Eye (tissue), 1 donor: ENCODE measurements around the gene TTC39B.

Experiments used
- DNase-seq: peaks from one replicate; pipeline ENCODE4 v3.0.0-alpha.2; 2015

TTC39B gene

DNA sequence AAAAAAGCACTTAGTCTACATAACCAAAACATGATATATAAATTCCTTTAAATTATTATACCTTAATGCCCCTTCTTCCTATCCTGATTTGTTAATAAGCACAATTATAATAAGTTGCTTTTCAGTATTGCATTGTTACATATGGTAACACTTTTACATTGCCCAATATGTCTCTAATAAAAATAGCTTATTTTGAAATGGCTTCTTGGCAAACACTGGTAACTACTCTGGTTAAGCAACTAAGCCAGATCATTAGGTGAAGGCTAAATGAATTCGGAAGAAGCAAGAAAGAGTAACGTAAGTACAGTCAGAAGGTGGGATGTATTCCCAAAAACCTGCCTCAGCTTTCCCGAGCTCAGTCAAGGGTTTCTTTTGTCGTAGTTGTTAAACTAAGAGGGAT lies 85.3 kb downstream of the TTC39B start:
- DNase-seq: no peak

- DNase-seq: no peak
Measured at GRCh38 chr9:15220658-15221318, 86.2 kb downstream of the TTC39B start.

DNA sequence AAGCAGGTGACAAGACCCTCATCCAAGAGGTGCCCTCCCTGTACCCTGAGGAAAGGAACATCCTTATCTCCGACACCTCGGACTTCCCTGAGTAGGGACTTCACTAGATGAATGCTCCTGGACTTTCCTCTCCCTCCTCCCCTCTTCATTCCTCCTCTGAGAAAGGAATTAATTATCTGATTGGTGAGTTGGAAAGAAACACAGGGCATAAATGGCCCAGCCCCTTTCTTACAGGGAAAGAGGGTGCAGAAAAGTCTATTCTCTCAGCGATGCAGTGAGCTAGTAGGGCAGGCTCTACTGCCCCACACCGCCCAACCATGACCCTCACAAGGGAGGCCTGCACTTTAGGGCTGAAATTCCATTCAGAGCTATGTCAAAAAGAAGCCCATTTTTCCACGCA lies 87.5 kb downstream of the TTC39B start:
- no peak for DNase-seq

GRCh38 chr9:15218994-15219393 lies 88.0 kb downstream of the TTC39B start:
- no peak for DNase-seq

DNA sequence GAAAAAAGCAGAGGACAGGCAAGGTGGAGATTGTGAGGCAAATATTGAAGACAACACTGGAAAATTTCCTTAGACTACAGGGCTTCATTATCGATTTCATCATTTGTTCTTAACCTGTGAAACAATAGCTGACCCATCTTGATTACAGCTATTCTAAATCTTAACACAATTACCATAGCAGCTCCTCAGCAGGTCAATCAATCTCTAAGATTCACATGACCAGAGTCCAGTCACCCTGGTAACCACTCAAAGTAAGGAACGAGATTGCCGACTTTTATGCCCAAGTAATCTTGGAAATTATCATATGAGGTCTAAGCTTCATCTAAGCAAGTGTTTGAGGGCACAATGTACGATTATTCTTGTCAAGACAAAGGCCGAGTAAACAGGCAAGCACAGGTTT lies 93.8 kb downstream of the TTC39B start:
- DNase-seq: no peak

- peak; percentile 58 for DNase-seq
Measured at GRCh38 chr9:15211815-15212495, 95.1 kb downstream of the TTC39B start.

DNA sequence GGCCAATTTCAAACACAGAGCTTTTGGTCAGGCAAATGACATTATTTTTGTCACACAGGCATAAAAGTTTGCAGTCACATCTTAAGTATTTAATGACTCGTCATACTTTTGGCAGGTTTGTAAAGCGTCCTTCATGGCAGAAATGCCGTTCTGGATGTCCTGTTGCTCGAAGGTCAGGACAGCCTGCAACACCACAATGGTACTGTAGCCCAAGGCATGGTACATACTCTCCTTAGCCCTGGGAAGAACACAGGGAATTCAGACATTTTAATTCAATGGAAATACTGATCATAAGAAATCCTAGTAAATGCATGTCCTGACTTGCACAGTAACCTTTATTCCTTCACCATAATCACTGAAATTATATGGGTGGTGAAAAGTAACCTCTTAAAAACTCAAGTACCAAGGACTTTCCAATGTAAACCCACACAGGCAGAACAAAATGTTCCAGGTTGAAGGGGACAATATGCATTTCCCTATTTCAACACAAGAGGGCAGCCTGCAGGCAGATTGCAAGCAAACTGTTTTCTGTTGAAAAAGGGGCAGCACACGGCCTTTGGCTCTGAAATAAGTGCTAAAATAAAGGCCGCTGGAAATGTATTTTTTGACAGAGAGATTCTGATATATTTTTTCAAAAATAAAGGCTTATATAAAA lies 95.7 kb downstream of the TTC39B start:
- peak; percentile 94 for DNase-seq

DNA sequence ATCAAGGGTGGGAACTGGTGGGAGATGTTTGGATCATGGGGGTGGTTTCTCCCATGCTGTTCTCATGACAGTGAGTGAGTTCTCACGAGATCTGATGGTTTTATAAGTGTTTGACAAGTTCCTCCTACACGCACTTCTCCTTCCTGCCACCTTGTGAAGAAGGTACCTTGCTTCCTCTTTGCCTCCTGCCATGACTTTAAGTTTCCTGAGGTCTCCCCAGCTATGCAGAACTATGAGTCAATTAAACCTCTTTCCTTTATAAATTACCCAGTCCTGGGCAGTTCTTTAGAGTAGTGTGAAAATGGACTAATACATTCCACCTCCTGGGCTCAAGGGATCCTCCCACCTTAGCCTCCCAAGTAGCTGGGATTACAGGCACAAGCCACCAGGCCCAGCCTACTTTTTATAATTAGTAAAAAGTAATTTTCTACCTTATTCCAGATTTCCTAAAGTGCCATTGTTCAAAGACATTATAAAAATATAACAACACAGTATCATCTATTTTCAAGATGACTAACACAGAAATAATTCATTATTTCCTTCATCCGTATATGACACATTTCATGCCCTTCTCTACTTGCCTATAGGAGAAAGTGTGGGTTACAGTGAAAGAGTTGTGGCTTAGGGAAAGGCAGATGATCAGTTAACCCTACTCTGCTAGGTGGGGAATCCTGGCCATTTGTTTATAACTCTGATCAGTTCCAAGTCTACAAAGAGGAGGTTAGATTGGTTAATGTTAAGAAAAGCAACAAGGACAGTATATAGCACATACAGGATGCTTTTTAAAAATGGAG lies 99.9 kb downstream of the TTC39B start:
- no peak for DNase-seq

DNA sequence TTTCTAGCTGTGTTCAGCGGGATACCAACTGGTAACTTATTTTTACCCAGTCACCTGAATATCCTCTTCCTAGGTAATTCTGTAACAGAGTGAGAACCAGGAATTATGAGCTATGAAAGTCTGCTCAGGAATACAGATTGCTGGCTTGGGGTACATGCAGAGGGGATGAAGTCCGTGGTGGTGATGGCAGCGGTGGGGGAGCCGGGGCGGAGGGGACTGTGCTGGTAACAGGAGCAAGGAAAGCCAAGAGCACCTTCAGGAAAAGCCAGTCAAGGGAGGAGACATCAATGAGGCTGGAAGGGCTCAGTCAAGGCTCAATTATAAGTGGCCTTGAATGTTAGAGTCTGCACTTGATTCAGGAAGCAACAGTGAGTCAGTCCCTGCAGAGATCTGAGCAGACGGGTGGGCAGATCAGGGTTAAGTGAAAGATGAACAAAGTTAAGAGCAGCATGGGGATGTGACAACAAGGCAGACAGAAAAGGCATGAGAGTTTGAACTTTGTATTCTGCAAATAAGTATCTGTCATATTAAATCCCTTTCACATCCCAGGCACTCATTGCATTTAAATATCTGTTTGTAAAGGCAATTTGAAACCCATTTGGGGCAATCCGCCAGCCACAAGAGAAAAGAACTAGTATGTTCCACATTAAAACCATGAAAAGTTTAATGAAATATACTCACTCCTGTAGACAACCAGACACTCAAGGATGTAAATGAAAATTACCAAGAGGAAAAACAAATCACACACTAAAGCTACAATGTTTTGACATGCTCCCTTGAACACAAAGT lies 101.2 kb downstream of the TTC39B start:
- no peak for DNase-seq

DNA sequence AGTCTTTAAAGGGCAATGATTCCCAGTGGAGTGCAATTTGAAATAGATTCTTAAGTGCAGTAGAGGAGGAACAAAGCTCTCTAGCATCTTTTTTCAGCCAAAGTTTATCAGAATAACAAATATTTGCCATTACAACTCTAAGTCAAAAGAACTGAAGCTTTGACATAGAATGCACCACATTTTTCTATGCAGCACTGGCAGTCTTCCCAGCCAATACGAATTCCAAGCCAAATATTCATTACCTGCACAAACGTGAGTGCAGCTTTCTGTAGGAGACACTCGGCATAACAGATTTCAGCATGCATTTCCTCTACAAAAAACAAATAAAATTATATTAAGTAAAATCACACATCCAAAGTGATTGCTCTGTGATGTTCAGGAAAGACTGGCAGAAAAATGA lies 103.4 kb downstream of the TTC39B start:
- no peak for DNase-seq

DNA sequence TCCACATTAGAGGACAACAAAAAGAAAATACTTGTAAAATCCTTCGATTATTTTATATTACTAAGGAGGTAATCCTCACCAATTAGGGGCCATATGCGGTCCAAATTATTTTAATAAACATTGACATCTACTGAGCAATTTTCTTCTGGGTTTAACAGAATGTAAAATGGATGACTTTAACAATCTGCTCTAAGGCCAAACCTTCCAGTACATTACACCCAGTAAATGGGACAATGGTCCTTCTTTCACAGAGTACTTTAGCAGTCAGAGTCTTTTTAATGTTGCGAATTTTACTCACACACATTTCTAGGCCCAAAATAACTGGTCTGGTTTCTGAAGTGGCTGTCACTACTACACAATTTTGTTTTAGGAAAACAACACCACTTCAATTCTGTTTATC lies 106.9 kb downstream of the TTC39B start:
- peak; percentile 74 for DNase-seq

GRCh38 chr9:15192856-15193255 lies 114.2 kb downstream of the TTC39B start:
- DNase-seq: peak; percentile 24

GRCh38 chr9:15191378-15191777 lies 115.6 kb downstream of the TTC39B start:
- no peak for DNase-seq

DNA sequence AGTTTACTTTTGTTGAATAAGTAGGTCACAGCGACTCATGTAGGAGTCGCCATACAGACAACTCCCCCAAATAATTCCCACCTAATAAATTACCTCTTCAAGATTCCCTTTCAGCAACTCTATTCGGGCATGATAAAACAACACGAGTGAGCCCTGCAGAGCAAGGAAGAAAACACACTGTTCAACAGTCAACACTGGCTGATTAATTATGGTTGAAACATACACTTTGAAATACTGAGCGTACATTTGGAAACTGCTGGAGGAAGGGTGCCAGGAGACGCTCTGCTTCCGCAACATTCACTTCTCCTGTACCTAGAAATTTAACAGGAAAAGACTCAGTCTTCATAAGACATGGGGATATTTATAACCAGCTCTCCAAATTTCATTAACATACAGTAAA lies 117.5 kb downstream of the TTC39B start:
- DNase-seq: peak; percentile 20

DNA sequence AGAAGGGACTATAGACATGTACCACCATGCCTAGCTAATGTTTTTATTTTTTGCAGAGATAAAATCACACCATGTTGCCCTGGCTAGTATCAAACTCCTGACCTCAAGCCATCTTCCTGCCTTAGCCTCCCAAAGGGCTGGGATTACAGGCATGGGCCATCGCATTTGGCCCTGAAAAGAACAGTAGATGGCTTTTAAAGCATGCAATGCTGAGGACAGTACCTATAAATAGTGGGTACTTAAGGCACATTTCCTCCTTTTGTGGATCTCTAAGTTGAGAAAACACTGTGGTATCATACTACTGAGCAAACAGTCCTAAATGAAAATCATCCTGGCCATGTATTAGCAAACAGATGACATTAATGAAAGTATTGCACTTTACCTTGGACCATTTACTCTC lies 119.4 kb downstream of the TTC39B start:
- no peak for DNase-seq

DNA sequence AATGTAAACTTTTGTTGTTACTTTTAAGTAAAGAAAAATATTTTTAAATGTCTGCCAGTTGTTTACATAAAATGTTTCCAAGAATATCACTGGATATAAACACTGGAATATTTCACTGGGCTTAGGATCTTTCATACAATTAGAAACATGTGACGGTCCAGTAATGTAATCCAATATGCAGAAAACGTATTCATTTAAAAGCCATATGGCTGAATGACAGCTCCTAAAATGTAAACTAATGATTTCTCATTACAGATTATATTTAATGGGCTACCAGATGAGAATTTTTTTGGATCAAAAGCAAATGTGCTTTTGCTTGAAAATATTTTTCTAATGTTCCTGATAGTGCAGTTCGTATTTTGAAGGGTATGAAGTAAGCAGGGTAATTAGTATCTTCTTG lies 124.3 kb downstream of the TTC39B start:
- DNase-seq: peak; percentile 88

- DNase-seq: peak; percentile 98
Measured at GRCh38 chr9:15182101-15182551, 124.9 kb downstream of the TTC39B start.

- no peak for DNase-seq
Measured at GRCh38 chr9:15180124-15180523, 126.9 kb downstream of the TTC39B start.

DNA sequence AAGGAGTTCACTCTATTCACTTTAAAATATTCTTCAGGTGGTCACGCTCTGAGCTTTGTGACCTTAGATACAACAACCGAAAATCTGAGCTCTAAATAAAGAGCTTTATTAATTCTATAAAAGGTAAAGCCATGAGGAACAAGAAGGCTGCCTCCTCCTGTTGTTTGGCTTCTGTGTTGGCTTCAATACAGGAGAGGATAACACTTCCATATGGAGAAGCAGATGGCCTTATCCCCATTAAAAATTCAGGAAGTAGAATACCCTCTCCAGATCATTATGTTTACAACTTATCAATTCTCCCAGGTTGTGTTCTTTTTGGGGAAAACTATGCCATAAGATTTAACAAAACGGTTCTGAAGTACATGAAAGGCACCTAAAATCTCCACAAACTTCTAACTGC lies 128.4 kb downstream of the TTC39B start:
- peak; percentile 43 for DNase-seq

- no peak for DNase-seq
Measured at GRCh38 chr9:15176836-15177235, 130.2 kb downstream of the TTC39B start.

GRCh38 chr9:15163931-15164330 lies 143.1 kb downstream of the TTC39B start:
- DNase-seq: no peak

GRCh38 chr9:15161753-15162152 lies 145.3 kb downstream of the TTC39B start:
- no peak for DNase-seq

DNA sequence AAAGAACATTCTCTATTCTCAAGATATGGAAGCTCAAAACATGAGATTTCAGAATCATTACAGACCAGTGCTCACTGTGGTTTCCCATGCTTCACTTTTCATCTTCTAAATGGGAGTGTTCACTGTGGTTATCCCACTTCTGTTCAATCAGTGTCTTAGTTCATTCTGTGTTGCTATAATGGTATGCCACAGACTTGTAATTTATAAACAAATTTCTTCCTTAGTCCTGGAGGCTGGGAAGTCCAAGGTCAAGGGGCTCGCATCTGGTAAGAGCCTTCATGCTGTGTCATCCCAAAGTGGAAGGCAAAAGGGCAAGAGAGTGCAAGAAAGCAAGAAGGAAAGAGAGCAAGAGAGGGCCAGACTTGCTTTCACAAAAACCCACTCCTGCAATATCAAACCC lies 146.3 kb downstream of the TTC39B start:
- no peak for DNase-seq
